Neural cell (in vitro differentiated cells): ENCODE data around the gene DGKG.

Experiments
- EP300 ChIP-seq: fragments of 450-650 bp; conservative IDR thresholded peaks from 2 replicates; pipeline ENCODE4 v1.6.1; 2014; ENCODE audit warnings: antibody characterized with exemption, mild to moderate bottlenecking, moderate library complexity; ENCODE audit not compliant: poor library complexity, severe bottlenecking
- EZH2 ChIP-seq: fragments of 200-600, 300-800 bp; shearing (Covaris generic), sonication (generic); IDR thresholded peaks from 2 replicates; pipeline ENCODE4 v1.6.1; 2014; ENCODE audit warnings: antibody characterized with exemption, low read length, borderline replicate concordance, mild to moderate bottlenecking; ENCODE audit not compliant: insufficient read depth, poor library complexity, severe bottlenecking
- MXI1 ChIP-seq: fragments of 450-650 bp; conservative IDR thresholded peaks from 2 replicates; pipeline ENCODE4 v1.6.1; 2014; ENCODE audit warnings: antibody characterized with exemption, mild to moderate bottlenecking; ENCODE audit not compliant: poor library complexity, severe bottlenecking
- POLR2AphosphoS5 ChIP-seq: IDR thresholded peaks from 2 replicates; pipeline ENCODE4 v1.6.1; 2012
- RAD21 ChIP-seq: fragments of 450-650 bp; conservative IDR thresholded peaks from 2 replicates; pipeline ENCODE4 v1.6.1; 2014; ENCODE audit warnings: antibody characterized with exemption, mild to moderate bottlenecking, moderate library complexity
- SMC3 ChIP-seq: fragments of 450-650 bp; conservative IDR thresholded peaks from 2 replicates; pipeline ENCODE4 v1.6.1; 2014; ENCODE audit warnings: antibody characterized with exemption, mild to moderate bottlenecking, moderate library complexity; ENCODE audit not compliant: poor library complexity
- TAF1 ChIP-seq: IDR thresholded peaks from 2 replicates; pipeline ENCODE4 v1.6.1; 2012; ENCODE audit warnings: low read depth
- TF ChIP-seq, protein P1 (sequence below): fragments of 450-650 bp; IDR thresholded peaks from 2 replicates; pipeline ENCODE4 v1.5.1; 2014; ENCODE audit warnings: antibody characterized with exemption, mild to moderate bottlenecking, moderate library complexity; ENCODE audit not compliant: poor library complexity, severe bottlenecking
- TF ChIP-seq, protein P2 (sequence below): IDR thresholded peaks from 2 replicates; pipeline ENCODE4 v1.6.1; 2012; ENCODE audit warnings: borderline replicate concordance

DNA sequence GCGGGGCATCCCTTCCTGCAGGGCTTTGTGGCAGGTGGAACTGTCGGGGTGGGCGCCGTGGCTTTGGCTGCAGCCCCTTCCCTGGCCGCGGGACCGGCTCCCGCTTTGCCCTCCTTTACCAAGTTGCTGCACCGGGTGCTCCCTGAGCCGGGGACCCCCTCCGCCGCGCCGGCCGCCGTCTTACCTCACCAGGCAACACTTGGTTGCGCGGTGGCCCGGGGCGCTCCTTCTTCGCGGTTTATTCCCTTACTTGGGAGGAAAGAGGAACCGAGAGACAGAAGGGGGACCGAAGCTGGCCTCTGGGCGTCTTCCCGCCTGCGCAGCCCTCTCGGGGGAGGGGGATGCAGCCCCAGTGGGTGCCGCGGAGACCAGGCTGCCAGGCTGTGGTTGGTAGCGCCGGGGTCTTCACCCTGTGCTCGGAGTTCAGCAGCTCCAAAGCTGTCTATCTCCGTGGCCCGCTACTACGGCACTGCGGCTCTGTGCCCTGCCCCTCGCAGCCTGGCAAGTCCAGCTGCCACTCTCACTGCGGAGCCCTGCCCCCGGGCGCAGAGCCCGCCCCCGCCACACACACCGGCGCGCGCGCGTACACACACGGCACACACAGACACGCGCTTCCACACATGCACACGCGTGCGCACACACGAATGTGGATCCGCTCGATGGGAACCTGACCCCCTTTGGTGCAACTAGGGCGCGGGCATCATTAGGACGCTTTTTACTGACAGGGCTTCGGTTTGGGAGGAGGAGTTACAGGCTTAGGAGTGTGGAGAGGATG is at the start of gene DGKG:
- TF ChIP-seq, protein P1, sequence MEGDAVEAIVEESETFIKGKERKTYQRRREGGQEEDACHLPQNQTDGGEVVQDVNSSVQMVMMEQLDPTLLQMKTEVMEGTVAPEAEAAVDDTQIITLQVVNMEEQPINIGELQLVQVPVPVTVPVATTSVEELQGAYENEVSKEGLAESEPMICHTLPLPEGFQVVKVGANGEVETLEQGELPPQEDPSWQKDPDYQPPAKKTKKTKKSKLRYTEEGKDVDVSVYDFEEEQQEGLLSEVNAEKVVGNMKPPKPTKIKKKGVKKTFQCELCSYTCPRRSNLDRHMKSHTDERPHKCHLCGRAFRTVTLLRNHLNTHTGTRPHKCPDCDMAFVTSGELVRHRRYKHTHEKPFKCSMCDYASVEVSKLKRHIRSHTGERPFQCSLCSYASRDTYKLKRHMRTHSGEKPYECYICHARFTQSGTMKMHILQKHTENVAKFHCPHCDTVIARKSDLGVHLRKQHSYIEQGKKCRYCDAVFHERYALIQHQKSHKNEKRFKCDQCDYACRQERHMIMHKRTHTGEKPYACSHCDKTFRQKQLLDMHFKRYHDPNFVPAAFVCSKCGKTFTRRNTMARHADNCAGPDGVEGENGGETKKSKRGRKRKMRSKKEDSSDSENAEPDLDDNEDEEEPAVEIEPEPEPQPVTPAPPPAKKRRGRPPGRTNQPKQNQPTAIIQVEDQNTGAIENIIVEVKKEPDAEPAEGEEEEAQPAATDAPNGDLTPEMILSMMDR = no peak
- TF ChIP-seq POLR2AphosphoS5 (no peak), RAD21 (no peak), EZH2 (no peak), EP300 (no peak), TAF1 (no peak), SMC3 (no peak), MXI1 (no peak)
- TF ChIP-seq, protein P2, sequence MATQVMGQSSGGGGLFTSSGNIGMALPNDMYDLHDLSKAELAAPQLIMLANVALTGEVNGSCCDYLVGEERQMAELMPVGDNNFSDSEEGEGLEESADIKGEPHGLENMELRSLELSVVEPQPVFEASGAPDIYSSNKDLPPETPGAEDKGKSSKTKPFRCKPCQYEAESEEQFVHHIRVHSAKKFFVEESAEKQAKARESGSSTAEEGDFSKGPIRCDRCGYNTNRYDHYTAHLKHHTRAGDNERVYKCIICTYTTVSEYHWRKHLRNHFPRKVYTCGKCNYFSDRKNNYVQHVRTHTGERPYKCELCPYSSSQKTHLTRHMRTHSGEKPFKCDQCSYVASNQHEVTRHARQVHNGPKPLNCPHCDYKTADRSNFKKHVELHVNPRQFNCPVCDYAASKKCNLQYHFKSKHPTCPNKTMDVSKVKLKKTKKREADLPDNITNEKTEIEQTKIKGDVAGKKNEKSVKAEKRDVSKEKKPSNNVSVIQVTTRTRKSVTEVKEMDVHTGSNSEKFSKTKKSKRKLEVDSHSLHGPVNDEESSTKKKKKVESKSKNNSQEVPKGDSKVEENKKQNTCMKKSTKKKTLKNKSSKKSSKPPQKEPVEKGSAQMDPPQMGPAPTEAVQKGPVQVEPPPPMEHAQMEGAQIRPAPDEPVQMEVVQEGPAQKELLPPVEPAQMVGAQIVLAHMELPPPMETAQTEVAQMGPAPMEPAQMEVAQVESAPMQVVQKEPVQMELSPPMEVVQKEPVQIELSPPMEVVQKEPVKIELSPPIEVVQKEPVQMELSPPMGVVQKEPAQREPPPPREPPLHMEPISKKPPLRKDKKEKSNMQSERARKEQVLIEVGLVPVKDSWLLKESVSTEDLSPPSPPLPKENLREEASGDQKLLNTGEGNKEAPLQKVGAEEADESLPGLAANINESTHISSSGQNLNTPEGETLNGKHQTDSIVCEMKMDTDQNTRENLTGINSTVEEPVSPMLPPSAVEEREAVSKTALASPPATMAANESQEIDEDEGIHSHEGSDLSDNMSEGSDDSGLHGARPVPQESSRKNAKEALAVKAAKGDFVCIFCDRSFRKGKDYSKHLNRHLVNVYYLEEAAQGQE = no peak
